DND-41 (cell line): Measurements from ENCODE around the gene RASA2.
A peak's percentile ranks its signal among the peaks of the same experiment; 100 is the strongest.

ENCODE experiments used
- ATAC-seq: fragments of 200-7000 bp; cut with Tn5 transposase; 3 replicates; pipeline ENCODE4 v1.9.1; 2021; ENCODE audit warnings: low read depth; ENCODE audit not compliant: insufficient read depth
- DNase-seq: peaks from one replicate; pipeline ENCODE4 v3.0.0-alpha.2; 2020
- H2AFZ ChIP-seq: 2 replicates; pipeline ENCODE4 v1.6.0; 2012; ENCODE audit warnings: low read depth, low read length
- H3K27ac ChIP-seq: 2 replicates; pipeline ENCODE4 v1.5.1; 2012; ENCODE audit warnings: low read length, inconsistent platforms
- H3K27me3 ChIP-seq: fragments of 200-600 bp; sonication (generic); 2 replicates; pipeline ENCODE4 v1.6.0; 2012; ENCODE audit warnings: low read length, mild to moderate bottlenecking, inconsistent platforms; ENCODE audit not compliant: insufficient read depth, poor library complexity
- H3K36me3 ChIP-seq: 2 replicates; pipeline ENCODE4 v1.5.1; 2012; ENCODE audit warnings: low read length, inconsistent platforms; ENCODE audit not compliant: insufficient read depth
- H3K4me1 ChIP-seq: 2 replicates; pipeline ENCODE4 v1.5.1; 2012; ENCODE audit warnings: mild to moderate bottlenecking, low read length; ENCODE audit not compliant: insufficient read depth
- H3K4me2 ChIP-seq: 2 replicates; pipeline ENCODE4 v1.6.0; 2012; ENCODE audit warnings: mild to moderate bottlenecking, moderate library complexity, low read length, inconsistent platforms; ENCODE audit not compliant: insufficient read depth
- H3K4me3 ChIP-seq, 2 experiments: fragments of 200-600 bp in 1 of 2; shearing (Covaris generic) in 1 of 2; 2 replicates each; pipeline ENCODE4 v1.5.1; 2012 to 2016; ENCODE audit warnings: inconsistent platforms in 2 of 2, low read length in 2 of 2, mild to moderate bottlenecking in 2 of 2, low read depth in 1 of 2, moderate library complexity in 1 of 2
- H3K79me2 ChIP-seq: 2 replicates; pipeline ENCODE4 v1.6.0; 2012; ENCODE audit warnings: low read length, inconsistent platforms; ENCODE audit not compliant: insufficient read depth
- H3K9ac ChIP-seq: 2 replicates; pipeline ENCODE4 v1.6.0; 2012; ENCODE audit warnings: low read depth, mild to moderate bottlenecking, inconsistent platforms, low read length, moderate library complexity
- H3K9me3 ChIP-seq: 2 replicates; pipeline ENCODE4 v1.5.1; 2012; ENCODE audit warnings: low read length, moderate library complexity, mild to moderate bottlenecking, inconsistent platforms; ENCODE audit not compliant: insufficient read depth, severe bottlenecking
- H4K20me1 ChIP-seq: 2 replicates; pipeline ENCODE4 v1.6.0; 2012; ENCODE audit warnings: low read length; ENCODE audit not compliant: insufficient read depth
- EZH2 ChIP-seq: IDR thresholded peaks from 3 replicates; pipeline ENCODE4 v1.6.1; 2012; ENCODE audit warnings: borderline replicate concordance, low read depth, mild to moderate bottlenecking, moderate library complexity, low read length, inconsistent platforms; ENCODE audit not compliant: severe bottlenecking
- TF ChIP-seq, protein P1 (sequence below): IDR thresholded peaks from 2 replicates; pipeline ENCODE4 v1.5.1; 2012; ENCODE audit warnings: borderline replicate concordance, low read length, moderate library complexity, mild to moderate bottlenecking; ENCODE audit not compliant: poor library complexity, severe bottlenecking; ENCODE audit errors: extremely low read depth

Gene RASA2

GRCh38 chr3:141486496-141486745 lies 406 bp upstream of the RASA2 start:
- Histone ChIP-seq H3K4me1 (peaks cover 51% of the 10 kb centered on the region), H3K27ac (peak overlapping the region; percentile 70), H3K4me2 (peak overlapping the region; percentile 77), H4K20me1 (peaks cover 15% of the 10 kb centered on the region; the same call in 1 of the 2 replicates), H2AFZ (peak overlapping the region; percentile 75), H3K9me3 (no peaks in the 10 kb centered on the region), H3K79me2 (peaks cover 45% of the 10 kb centered on the region), H3K4me3 (peak overlapping the region; percentile 21 to 55; a peak in 3 of 4 replicates), H3K27me3 (no peaks in the 10 kb centered on the region), H3K36me3 (peaks cover 10% of the 10 kb centered on the region; the same call in 1 of the 2 replicates), H3K9ac (peak overlapping the region; percentile 94)
- no peak for ATAC-seq
- TF ChIP-seq EZH2: no peak
- TF ChIP-seq, protein P1, sequence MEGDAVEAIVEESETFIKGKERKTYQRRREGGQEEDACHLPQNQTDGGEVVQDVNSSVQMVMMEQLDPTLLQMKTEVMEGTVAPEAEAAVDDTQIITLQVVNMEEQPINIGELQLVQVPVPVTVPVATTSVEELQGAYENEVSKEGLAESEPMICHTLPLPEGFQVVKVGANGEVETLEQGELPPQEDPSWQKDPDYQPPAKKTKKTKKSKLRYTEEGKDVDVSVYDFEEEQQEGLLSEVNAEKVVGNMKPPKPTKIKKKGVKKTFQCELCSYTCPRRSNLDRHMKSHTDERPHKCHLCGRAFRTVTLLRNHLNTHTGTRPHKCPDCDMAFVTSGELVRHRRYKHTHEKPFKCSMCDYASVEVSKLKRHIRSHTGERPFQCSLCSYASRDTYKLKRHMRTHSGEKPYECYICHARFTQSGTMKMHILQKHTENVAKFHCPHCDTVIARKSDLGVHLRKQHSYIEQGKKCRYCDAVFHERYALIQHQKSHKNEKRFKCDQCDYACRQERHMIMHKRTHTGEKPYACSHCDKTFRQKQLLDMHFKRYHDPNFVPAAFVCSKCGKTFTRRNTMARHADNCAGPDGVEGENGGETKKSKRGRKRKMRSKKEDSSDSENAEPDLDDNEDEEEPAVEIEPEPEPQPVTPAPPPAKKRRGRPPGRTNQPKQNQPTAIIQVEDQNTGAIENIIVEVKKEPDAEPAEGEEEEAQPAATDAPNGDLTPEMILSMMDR: no peak
- DNase-seq: no peak

- Histone ChIP-seq H3K9me3 (no peaks in the 10 kb centered on the region), H4K20me1 (peaks cover 15% of the 10 kb centered on the region; the same call in 1 of the 2 replicates), H3K36me3 (peaks cover 10% of the 10 kb centered on the region; the same call in 1 of the 2 replicates), H2AFZ (peak overlapping the region; percentile 75), H3K27ac (peak overlapping the region; percentile 87), H3K4me2 (peak overlapping the region; percentile 68), H3K4me1 (peaks cover 63% of the 10 kb centered on the region), H3K27me3 (no peaks in the 10 kb centered on the region), H3K79me2 (peaks cover 58% of the 10 kb centered on the region), H3K4me3 (peak overlapping the region; percentile 64 to 68; a peak in 3 of 4 replicates), H3K9ac (peak overlapping the region; percentile 94)
- DNase-seq (peak; percentile 92), ATAC-seq (peak; percentile 77)
- TF ChIP-seq, protein P1: peak; percentile 8
- no peak for TF ChIP-seq EZH2
These were observed 860 bp downstream of the RASA2 start for GRCh38 chr3:141487521-141488252.

DNA sequence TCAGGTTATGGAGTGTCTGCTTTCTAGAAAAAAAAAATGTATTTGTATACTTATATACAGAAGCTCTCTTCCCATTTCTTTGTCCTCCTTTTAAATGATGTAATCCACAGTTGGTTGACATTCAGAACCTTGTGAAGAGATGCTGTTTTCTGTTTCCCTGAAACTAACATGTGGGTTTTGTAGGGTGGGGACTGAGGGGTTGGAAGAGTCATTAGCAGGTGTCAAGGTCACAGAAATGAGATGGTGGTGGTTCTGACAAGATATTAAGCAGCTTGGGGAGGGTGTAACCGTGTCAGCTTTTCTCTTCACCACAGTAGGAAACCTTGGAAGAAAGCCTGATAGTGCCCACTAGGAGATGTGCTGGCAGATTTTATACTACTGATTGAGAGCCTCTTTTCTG lies 2.4 kb downstream of the RASA2 start:
- Histone ChIP-seq H2AFZ (no peak overlapping the region), H3K27me3 (no peaks in the 10 kb centered on the region), H3K4me2 (peak overlapping the region; percentile 68), H3K4me1 (peaks cover 76% of the 10 kb centered on the region), H4K20me1 (peaks cover 19% of the 10 kb centered on the region; the same call in 1 of the 2 replicates), H3K36me3 (peaks cover 21% of the 10 kb centered on the region), H3K9ac (peak overlapping the region; percentile 94), H3K9me3 (no peaks in the 10 kb centered on the region), H3K27ac (peak overlapping the region; percentile 87), H3K79me2 (peaks cover 73% of the 10 kb centered on the region), H3K4me3 (peak overlapping the region in 1 of 2 experiments; percentile 64; a peak in 1 of 4 replicates)
- ATAC-seq: peak; percentile 41
- DNase-seq: peak; percentile 61
- TF ChIP-seq EZH2: no peak
- TF ChIP-seq, protein P1: no peak
